Ectodermal cell (in vitro differentiated cells): ENCODE results near the gene GABRA5.
"Not testable (repeated sequence)": the region's sequence is repeated elsewhere in the genome, so short reads cannot be mapped to it uniquely, and the experiment has no call there.

Experiments
- H3K27ac ChIP-seq: 2 replicates; pipeline ENCODE4 v1.7.0; 2013; ENCODE audit warnings: mild to moderate bottlenecking, low read depth, low read length; ENCODE audit not compliant: insufficient read depth, poor library complexity, severe bottlenecking
- H3K27me3 ChIP-seq: 2 replicates; pipeline ENCODE4 v1.7.0; 2013; ENCODE audit warnings: mild to moderate bottlenecking, low read length; ENCODE audit not compliant: insufficient read depth, control insufficient read depth, poor library complexity, severe bottlenecking
- H3K36me3 ChIP-seq: one replicate; pipeline ENCODE4 v1.7.0; 2013; ENCODE audit warnings: low read length; ENCODE audit not compliant: control insufficient read depth, insufficient read depth
- H3K4me1 ChIP-seq: one replicate; pipeline ENCODE4 v1.7.0; 2013; ENCODE audit warnings: low read length; ENCODE audit not compliant: control insufficient read depth, insufficient read depth
- H3K4me3 ChIP-seq: 2 replicates; pipeline ENCODE4 v1.7.0; 2013; ENCODE audit warnings: low read depth, low read length, control low read depth; ENCODE audit not compliant: insufficient read depth
- H3K9me3 ChIP-seq: 2 replicates; pipeline ENCODE4 v1.7.0; 2013; ENCODE audit warnings: mild to moderate bottlenecking, low read length, moderate library complexity; ENCODE audit not compliant: control insufficient read depth
- WGBS, 2 experiments: methylation state at CpG; one replicate each; pipeline ENCODE4 v1.1.7; 2013; ENCODE audit warnings: missing lambda C conversion rate in 2 of 2; 5-methylcytosine and 5-hydroxymethylcytosine counted together

GABRA5 gene

DNA sequence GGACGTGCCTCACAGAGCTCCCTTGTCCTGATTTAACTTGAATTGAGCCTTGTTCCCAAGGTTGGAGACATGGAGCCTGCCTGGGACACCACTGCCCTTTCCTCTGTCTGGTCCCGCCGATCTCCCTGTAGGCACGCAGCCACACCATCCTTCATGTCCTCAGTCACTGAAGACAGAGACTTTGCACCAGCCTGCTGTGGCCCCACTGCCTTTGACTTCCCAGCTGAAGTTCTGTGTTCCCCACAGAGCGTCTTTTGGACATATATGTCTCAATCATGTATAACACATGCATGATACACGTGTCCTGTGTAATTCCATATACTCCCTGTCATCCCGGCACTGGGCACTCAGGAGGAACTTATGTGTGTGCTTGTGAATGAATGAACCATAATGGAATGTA lies 23.6 kb downstream of the GABRA5 start:
- 92 to 97% methylated on average over 7 of the region's 7 CpGs for WGBS, 2 experiments
- Histone ChIP-seq H3K4me1 (peaks cover 3% of the 10 kb centered on the region), H3K4me3 (no peak overlapping the region), H3K36me3 (no peaks in the 10 kb centered on the region), H3K27ac (no peak overlapping the region), H3K27me3 (no peaks in the 10 kb centered on the region), H3K9me3 (no peaks in the 10 kb centered on the region)

DNA sequence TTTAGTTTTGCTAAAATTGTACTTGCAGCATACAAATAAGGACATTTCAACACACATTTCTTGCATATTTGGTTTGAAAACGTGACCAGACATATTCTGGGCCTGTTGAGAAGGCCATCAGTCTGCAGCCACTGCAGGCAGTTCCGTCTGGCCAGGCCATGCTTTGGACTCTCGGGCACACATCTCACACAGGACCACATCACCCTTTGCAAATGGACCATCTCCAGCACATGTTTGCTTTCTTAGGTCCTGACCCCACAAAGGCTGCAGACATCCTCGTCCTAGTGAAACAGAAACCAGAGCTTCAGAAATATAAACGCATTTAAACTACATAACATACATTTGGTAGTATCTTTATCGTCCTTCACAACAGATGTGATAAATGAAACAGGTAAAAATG lies 24.1 kb downstream of the GABRA5 start:
- no peaks in the 10 kb centered on the region for H3K27me3 ChIP-seq
- no peak overlapping the region for H3K27ac ChIP-seq
- WGBS, 2 experiments = 78 to 81% methylated on average over 6 of the region's 6 CpGs
- no peaks in the 10 kb centered on the region for H3K9me3 ChIP-seq
- peaks cover 3% of the 10 kb centered on the region for H3K4me1 ChIP-seq
- no peak overlapping the region for H3K4me3 ChIP-seq
- H3K36me3 ChIP-seq = no peaks in the 10 kb centered on the region

DNA sequence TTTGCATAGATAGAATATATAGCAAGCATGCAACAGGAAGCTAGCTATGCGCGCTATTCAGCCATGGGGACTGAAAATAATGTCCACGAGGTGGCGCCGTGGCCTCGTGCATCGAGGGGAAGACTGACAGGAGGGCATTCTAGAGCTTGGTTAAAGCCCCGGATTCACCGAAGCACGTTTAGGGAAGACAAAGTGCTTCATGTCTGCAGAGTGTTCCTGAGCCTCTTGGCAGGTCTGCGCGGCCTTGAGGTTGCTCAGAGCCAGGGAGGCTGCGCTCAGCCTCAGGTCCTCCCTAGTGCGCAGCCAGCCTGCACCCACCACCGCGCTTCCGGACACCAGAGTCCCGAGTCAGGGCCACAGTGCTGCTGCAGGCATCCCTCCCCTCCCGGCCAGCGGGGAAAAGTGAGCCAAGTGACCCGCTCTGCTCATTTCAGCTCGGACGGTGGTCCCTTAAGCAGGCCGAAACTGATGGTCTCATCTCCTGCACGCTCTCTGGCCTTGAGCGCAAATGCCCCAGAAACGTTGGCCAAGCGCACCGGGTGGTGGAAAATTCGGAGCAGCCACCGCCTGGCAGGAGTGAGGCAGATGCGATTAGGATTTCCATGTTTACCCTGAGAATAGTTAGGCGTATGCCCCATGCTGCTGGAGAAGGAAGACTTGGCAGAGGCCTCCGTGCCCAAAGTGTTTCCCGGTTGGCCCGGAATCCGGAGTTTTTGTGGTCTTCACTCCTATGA lies 24.8 kb downstream of the GABRA5 start:
- 62 to 63% methylated on average over 37 of the region's 37 CpGs for WGBS, 2 experiments
- H3K4me3 ChIP-seq = no peak overlapping the region
- H3K36me3 ChIP-seq = no peaks in the 10 kb centered on the region
- no peaks in the 10 kb centered on the region for H3K9me3 ChIP-seq
- peaks cover 3% of the 10 kb centered on the region for H3K4me1 ChIP-seq
- H3K27ac ChIP-seq = no peak overlapping the region
- H3K27me3 ChIP-seq = no peaks in the 10 kb centered on the region

DNA sequence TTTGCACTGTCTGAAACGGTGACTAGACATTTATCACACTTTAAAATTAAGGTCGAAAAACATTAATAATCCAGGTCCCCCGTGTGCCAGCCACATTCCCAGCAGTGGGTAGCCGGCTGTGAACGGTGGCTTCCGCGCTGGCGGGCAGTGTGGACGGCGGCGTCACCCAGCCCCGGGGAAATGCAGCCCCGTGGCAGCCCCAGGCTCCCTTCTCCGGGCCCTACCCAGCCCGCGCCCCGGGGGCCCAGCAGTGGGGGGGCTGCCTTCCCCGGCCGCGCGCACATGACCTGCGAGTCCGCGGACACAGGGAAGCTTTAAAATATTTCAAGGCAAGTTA lies 25.3 kb downstream of the GABRA5 start:
- Histone ChIP-seq H3K36me3 (no peaks in the 10 kb centered on the region), H3K4me1 (peaks cover 3% of the 10 kb centered on the region), H3K4me3 (no peak overlapping the region), H3K27me3 (no peaks in the 10 kb centered on the region), H3K27ac (no peak overlapping the region), H3K9me3 (no peaks in the 10 kb centered on the region)
- 95% methylated on average over 24 of the region's 24 CpGs for WGBS, 2 experiments

DNA sequence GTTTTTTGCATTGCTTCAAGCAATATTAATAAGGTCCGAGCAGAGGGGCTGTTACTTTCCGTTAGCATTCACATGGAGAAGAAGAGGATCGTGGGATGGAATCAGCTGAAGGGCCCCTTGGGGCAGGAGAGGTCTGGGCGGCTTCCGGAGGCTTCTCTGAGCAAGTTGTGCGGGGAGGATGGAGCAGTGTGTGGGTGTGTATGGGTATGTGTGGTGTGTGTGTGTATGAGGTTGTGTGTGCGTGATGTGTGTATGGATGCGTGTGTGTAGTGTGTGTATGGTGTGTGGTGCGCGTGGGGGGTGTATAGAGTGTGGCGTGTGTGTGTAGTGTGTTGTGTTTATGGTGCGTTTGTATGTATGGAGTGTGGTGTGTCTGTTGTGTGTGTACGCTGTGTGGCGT lies 25.8 kb downstream of the GABRA5 start:
- WGBS, 2 experiments = 93 to 97% methylated on average over 14 of the region's 14 CpGs
- H3K9me3 ChIP-seq = no peaks in the 10 kb centered on the region
- no peaks in the 10 kb centered on the region for H3K27me3 ChIP-seq
- H3K4me1 ChIP-seq = peaks cover 3% of the 10 kb centered on the region
- H3K36me3 ChIP-seq = no peaks in the 10 kb centered on the region
- no peak overlapping the region for H3K4me3 ChIP-seq
- no peak overlapping the region for H3K27ac ChIP-seq

DNA sequence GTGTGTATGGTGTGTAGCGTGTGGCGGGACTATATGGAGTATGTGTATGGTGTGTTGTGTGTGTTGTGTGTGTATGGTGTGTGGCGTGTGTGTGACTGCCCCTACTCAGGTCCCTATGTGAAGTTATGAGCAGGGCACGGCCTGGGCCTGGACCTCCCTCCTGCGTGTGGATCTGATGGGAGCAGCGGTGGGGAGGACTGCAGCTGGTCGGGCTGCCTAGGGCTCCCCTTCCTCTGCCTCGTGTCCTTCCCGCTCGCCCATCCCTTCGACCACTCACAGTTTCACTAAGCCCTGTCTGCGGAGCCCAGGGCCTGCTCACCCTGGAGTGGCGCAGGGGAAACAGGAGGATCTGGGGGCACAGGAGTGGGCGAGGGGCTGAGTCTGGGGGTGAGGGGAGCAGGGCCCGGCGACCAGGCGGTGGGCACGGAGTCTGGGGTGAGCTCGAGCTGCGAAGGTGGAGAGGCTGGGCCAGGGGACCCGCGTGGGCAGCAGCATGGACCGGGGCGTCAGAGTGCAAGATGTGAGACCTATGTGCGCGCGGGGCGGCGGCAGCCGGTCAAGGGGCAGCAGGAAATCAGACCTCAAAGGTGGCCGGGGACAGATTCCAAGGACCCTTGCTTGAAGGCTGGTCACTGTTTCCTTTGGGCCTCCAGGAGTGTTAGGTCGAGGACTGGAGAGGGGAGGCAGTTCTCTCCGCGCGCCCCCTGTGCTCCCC lies 26.6 kb downstream of the GABRA5 start:
- WGBS, 2 experiments = 94% methylated on average over 35 of the region's 35 CpGs
- Histone ChIP-seq H3K9me3 (no peaks in the 10 kb centered on the region), H3K27ac (no peak overlapping the region), H3K4me1 (peaks cover 3% of the 10 kb centered on the region), H3K27me3 (no peaks in the 10 kb centered on the region), H3K36me3 (no peaks in the 10 kb centered on the region), H3K4me3 (no peak overlapping the region)

DNA sequence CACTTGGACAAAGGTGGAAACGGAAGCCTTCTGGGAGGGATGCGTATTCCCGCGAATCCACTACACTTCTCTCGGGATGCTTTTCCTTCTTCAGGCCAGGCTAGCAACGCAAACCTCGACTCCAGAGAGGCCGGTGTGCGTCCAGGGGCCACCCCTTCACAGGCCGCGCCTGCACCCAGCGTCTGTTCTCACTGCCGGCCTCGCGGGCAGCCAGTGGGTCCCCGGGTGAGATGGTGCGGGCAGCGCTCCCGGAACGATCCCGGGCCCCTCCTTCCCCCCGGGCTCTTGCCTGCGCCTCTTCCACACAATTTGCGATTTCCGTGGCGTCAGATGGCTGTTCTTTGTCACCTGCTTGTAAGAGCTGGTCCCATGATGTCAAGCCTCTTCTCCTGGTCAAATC lies 27.3 kb downstream of the GABRA5 start:
- no peak overlapping the region for H3K4me3 ChIP-seq
- H3K4me1 ChIP-seq = peaks cover 3% of the 10 kb centered on the region
- 95% methylated on average over 26 of the region's 26 CpGs for WGBS, 2 experiments
- H3K27me3 ChIP-seq = no peaks in the 10 kb centered on the region
- no peaks in the 10 kb centered on the region for H3K9me3 ChIP-seq
- no peaks in the 10 kb centered on the region for H3K36me3 ChIP-seq
- H3K27ac ChIP-seq = no peak overlapping the region

DNA sequence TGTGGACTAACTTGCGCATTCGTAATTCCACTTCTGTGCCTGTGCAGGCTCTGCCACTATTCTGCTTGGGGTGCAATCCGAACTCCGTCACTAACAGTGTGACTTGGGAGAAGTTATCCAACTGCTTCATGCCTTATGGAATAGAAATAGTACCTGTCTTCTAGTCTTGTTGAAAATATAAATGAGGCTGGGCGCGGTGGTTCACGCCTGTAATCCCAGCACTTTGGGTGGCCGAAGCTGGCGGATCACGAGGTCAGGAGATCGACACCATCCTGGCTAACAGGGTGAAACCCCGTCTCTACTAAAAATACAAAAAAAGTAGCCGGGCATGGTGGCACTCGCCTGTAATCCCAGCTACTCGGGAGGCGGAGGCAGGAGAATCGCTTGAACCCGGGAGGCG lies 28.5 kb downstream of the GABRA5 start:
- 94 to 96% methylated on average over 19 of the region's 19 CpGs for WGBS, 2 experiments
- H3K27me3 ChIP-seq, H3K36me3 ChIP-seq: not testable (repeated sequence)

DNA sequence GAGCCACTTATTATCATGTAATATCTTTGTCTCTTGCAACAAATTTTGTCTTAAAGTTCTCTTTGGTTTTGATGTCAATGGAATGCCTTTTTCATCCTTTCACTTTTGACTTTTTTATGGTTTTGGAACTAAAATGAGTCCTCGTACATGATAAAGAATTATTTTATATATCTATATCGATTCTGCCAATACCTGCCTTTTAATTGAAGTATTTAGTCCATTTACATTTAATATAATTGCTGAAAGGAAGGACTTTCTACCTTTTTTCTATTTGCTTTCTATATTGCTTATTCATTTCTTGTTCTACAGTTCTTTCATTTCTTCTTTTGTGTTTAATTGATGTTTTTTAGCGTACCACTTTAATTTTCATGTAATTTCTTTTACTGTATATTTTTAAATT lies 32.8 kb downstream of the GABRA5 start:
- Histone ChIP-seq H3K9me3 (no peaks in the 10 kb centered on the region), H3K27me3 (no peaks in the 10 kb centered on the region)
- WGBS, 2 experiments = no CpG with 5 or more reads among the region's 3 CpGs

More for the DNA sequence above, 28.5 kb downstream of the GABRA5 start:
- H3K4me1 ChIP-seq, H3K9me3 ChIP-seq, H3K27ac ChIP-seq, H3K4me3 ChIP-seq: not testable (repeated sequence)

DNA sequence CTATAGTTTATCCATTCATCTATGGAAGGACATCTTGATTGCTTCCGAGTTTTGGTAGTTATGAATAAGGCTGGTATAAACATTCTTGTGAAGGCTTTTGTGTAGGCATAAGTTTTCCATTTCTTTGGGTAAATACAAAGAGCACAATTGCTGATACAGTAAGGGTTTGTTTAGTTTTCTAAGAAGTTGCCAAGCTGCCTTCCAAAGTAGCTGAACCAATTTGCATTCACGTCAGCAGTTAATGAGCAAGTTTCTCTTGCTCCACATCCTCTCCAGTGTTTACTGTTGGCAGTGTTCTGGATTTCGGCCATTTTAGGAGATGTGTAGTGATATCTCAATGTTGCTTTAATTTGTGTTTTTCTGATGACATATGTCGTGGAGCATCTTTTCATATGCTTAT lies 34.2 kb downstream of the GABRA5 start:
- Histone ChIP-seq H3K36me3 (no peaks in the 10 kb centered on the region), H3K4me1 (no peaks in the 10 kb centered on the region), H3K27me3 (no peaks in the 10 kb centered on the region), H3K4me3 (no peak overlapping the region), H3K9me3 (no peaks in the 10 kb centered on the region), H3K27ac (no peak overlapping the region)
- WGBS, 2 experiments = 87 to 94% methylated on average over 3 to 4 of the region's 4 CpGs

More for the DNA sequence above, 32.8 kb downstream of the GABRA5 start:
- Histone ChIP-seq H3K4me1 (no peaks in the 10 kb centered on the region), H3K27ac (no peak overlapping the region), H3K36me3 (no peaks in the 10 kb centered on the region), H3K4me3 (no peak overlapping the region)
